Right lobe of liver (tissue), 6 donors: Measurements from ENCODE around the gene CRB3. TPM values are rescaled to one million over a fixed set of nuclear protein-coding genes. Genes with fewer than 3 reads are reported as not detected.

Source experiments
- ATAC-seq, 4 donors: fragments of 200-7000 bp; cut with Tn5 transposase; one replicate each; pipeline ENCODE4 v1.9.1; 2020; ENCODE audit warnings: mild to moderate bottlenecking in 4 of 4, moderate library complexity in 4 of 4
- DNase-seq, 3 donors: peaks; one replicate each; pipeline ENCODE4 v3.0.0-alpha.2; 2020
- H3K27ac ChIP-seq, 3 donors: fragments of 200-600 bp; one replicate each; pipeline ENCODE4 v1.8.0; 2022
- H3K27me3 ChIP-seq, 2 donors: fragments of 200-600 bp; one replicate each; pipeline ENCODE4 v1.8.0; 2022
- H3K36me3 ChIP-seq, 4 donors: fragments of 200-600 bp; sonication (generic) in 1 of 4; one replicate each; pipeline versions ENCODE4 v1.5.1 to v1.8.0; 2017 to 2022; ENCODE audit warnings: control low read depth in 1 of 4
- H3K4me1 ChIP-seq, 4 donors: fragments of 200-600 bp; sonication (generic) in 1 of 4; one replicate each; pipeline versions ENCODE4 v1.5.1 to v1.8.0; 2017 to 2022; ENCODE audit warnings: control low read depth in 1 of 4
- H3K4me3 ChIP-seq, 3 donors: fragments of 200-600 bp; one replicate each; pipeline ENCODE4 v1.8.0; 2022
- H3K9me3 ChIP-seq, 4 donors: fragments of 200-600 bp; sonication (generic) in 1 of 4; one replicate each; pipeline versions ENCODE4 v1.5.1 to v1.8.0; 2017 to 2022; ENCODE audit warnings: control low read depth in 1 of 4
- POLR2A ChIP-seq: fragments of 450-650 bp; IDR thresholded peaks from one replicate; pipeline ENCODE4 v1.6.1; 2017; ENCODE audit warnings: antibody characterized with exemption, mild to moderate bottlenecking
- WGBS: methylation state at CpG from one replicate; pipeline ENCODE4 v1.1.6; 2018; ENCODE audit warnings: low coverage, low lambda C conversion rate; ENCODE audit not compliant: insufficient coverage; ENCODE audit errors: missing lambda C conversion rate; 5-methylcytosine and 5-hydroxymethylcytosine counted together
- intact Hi-C, 2 donors: fragments of 100-400 bp; cut with DNase I; formaldehyde crosslinking; loops; one replicate each; pipeline versions ENCODE4 v1.11.2 to v1.14.1; 2022
- total RNA-seq, 6 experiments: library from RNA; depleted of rRNA in 2 of 6; stranded (reverse); fragments of >200 nt in 2 of 6; fragmentation: NEBNext Ultra II Directional in 3 of 6; extraction: Animal tissue kit (Norgen Biotek cat#: 25700) in 3 of 6; gene quantifications; one replicate each; pipeline versions ENCODE4 v1.1.0 to v1.2.4, GENCODE V29; 2016 to 2023
- TF ChIP-seq, protein P1 (sequence below), 4 donors: fragments of 200-600 bp in 3 of 4; fragments of 450-650 bp in 1 of 4; IDR thresholded peaks; one replicate each; pipeline versions ENCODE4 v1.5.1 to v1.8.0; 2016 to 2022; ENCODE audit warnings: antibody characterized with exemption in 4 of 4, mild to moderate bottlenecking in 2 of 4
- donor health status: DM: no; HTN: yes; CAD: no.
- donor health status: DM: no; HTN: no; CAD: no.
- donor health status: DM: no; HTN: no; CAD: no.
- donor health status: DM: no; HTN: yes; CAD: no.
- donor health status: DM: no; HTN: yes; CAD: no.

Gene CRB3
- total RNA-seq, 6 experiments from 2014 or later, result 20.6 to 56.1 (median 23.0) TPM

DNA sequence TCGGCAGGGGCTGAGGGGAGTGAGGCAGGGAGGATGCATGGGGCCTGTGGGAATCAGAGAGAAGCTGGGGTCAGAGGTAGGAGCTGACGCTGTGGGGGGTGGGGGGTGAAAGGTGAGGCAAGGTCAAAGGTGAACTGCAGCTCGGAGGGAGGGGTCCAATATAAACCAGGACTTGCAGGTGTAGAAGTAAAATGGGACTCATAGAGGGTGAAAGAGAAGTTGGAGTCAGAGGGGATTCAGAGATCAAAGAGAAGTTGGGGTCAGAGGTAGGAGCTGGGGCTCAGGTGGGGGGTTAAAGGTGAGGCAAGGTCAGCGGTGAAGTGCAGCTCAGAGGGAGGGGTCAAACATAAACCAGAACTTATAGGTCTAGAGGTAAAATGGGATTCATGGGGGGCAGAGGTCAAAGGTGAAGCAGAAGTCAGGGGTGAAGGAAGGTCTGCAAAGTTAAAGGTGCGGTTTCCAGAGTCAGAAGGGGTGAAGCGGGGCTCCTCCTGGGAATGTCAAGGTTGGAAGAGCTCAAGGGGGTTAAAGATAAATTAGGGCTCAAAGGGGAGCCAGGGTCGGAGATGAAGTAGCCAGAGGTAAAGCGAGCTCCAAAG is 30.5 kb downstream of the CRB3 start:
- DNase-seq, result no peak
- no peaks in the 10 kb centered on the region for H3K9me3 ChIP-seq
- no peak overlapping the region for H3K27ac ChIP-seq
- no peak for TF ChIP-seq POLR2A
- TF ChIP-seq, protein P1, sequence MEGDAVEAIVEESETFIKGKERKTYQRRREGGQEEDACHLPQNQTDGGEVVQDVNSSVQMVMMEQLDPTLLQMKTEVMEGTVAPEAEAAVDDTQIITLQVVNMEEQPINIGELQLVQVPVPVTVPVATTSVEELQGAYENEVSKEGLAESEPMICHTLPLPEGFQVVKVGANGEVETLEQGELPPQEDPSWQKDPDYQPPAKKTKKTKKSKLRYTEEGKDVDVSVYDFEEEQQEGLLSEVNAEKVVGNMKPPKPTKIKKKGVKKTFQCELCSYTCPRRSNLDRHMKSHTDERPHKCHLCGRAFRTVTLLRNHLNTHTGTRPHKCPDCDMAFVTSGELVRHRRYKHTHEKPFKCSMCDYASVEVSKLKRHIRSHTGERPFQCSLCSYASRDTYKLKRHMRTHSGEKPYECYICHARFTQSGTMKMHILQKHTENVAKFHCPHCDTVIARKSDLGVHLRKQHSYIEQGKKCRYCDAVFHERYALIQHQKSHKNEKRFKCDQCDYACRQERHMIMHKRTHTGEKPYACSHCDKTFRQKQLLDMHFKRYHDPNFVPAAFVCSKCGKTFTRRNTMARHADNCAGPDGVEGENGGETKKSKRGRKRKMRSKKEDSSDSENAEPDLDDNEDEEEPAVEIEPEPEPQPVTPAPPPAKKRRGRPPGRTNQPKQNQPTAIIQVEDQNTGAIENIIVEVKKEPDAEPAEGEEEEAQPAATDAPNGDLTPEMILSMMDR (IDR thresholded peaks at IDR 0.05), result no peak
- WGBS, result 73% methylated on average over 8 of the region's 8 CpGs
- intact Hi-C loops, result no loop called here
- no peak overlapping the region for H3K4me3 ChIP-seq
- H3K27me3 ChIP-seq, result no peaks in the 10 kb centered on the region
- H3K36me3 ChIP-seq, result no peaks in the 10 kb centered on the region
- ATAC-seq, result no peak
- H3K4me1 ChIP-seq, result no peaks in the 10 kb centered on the region

DNA sequence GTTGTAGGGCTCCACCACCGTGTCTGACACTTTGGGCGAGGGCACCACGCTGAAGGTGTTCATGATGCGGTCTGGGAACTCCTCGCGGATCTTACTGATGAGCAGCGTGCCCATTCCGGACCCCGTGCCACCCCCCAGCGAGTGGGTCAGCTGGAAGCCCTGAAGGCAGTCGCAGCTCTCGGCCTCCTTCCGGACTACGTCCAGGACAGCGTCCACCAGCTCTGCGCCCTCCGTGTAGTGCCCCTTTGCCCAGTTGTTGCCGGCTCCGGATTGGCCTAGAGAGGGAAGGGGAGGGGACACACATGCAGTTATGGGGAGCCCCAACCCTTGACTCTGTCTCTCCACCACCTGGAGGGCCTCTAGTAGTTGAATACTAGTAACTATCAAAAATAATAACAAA is 31.9 kb downstream of the CRB3 start:
- ATAC-seq, result no peak
- TF ChIP-seq POLR2A, result no peak
- TF ChIP-seq, protein P1 (IDR thresholded peaks at IDR 0.05), result no peak
- H3K27me3 ChIP-seq, result no peaks in the 10 kb centered on the region
- no peak overlapping the region for H3K27ac ChIP-seq
- H3K4me3 ChIP-seq, result no peak overlapping the region
- H3K36me3 ChIP-seq, result no peaks in the 10 kb centered on the region
- WGBS, result 90% methylated on average over 2 of the region's 19 CpGs
- H3K9me3 ChIP-seq, result no peaks in the 10 kb centered on the region
- DNase-seq, result no peak
- H3K4me1 ChIP-seq, result no peaks in the 10 kb centered on the region
- intact Hi-C loops, result no loop called here

DNA sequence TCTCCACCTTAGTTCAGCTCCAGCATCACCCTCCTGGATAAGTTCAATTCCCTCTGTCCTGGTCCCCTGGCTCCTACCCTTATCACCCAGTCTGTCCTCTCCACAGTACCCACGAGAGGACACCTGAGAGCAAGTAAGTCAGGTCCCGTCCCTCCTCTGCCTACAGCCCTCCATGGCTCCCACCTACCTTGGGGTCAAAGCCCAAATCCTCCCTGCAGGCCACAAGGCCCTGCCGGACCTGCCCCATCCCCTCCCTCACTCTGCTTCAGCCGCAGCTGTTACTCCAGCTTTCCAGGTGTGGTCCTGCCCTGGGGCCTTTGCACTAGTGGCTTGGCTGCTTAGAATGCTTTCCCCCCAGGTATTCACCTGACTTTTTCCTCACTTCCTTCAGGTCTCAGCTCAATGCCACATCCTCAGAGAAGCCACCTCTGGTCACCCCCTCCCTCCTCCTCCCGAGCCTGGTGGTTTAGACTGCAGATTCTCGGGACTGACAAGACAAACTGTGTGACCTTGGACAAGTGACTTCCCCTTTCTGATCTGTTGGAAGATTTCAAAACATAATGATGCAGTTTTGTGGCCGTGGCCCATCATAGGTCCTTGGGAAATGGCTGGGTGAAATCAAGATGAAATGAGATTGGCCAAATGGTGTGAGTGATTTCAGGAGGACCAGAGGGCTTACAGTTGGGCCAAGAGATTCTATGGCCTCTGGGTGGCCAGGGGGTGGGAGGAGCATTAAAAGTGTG is 34.4 kb downstream of the CRB3 start:
- no peak for DNase-seq
- 77% methylated on average over 7 of the region's 7 CpGs for WGBS
- H3K27me3 ChIP-seq, result peaks cover 0 to 11% of the 10 kb centered on the region in 2 donors
- H3K9me3 ChIP-seq, result no peaks in the 10 kb centered on the region
- intact Hi-C loops, result no loop called here
- TF ChIP-seq, protein P1 (IDR thresholded peaks at IDR 0.05), result no peak
- no peak for TF ChIP-seq POLR2A
- no peak for ATAC-seq
- no peak overlapping the region for H3K27ac ChIP-seq
- peaks cover 0 to 9% (median 0%) of the 10 kb centered on the region in 4 donors for H3K4me1 ChIP-seq
- H3K36me3 ChIP-seq, result no peaks in the 10 kb centered on the region
- no peak overlapping the region for H3K4me3 ChIP-seq

DNA sequence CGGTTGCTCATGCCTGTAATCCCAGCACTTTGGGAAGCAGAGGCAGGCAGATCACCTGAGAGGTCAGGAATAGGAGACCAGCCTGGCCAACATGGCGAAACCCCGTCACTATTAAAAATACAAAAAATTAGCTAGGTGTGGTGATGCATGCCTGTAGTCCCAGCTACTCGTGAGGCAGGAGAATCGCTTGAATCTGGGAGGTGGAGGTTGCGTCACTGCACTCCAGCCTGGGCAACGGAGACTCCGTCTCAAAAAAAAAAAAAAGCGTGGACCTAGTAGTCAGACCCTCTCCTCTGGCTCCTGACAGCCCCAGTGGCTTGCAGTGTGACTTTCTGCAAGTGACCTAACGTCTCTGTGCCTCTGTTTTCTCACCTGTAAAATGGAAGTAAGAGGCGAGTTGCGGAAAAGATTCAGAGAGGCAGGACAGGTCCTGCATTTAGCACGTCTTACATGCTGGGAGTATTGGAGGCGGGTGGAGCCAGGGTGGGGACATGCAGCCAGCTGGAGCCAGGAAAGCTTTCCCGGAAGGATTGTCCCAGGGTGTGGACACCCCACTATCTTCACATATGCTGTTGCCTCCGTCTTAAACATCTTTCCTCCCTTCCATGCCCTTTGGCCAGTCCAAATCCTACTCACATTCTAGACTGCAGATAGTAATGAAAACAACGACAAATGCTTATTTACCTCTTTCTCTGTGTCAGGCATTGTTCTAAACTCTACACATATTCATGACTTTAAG is 35.1 kb downstream of the CRB3 start:
- intact Hi-C loops, result no loop called here
- Histone ChIP-seq H3K27me3 (peaks cover 0 to 11% of the 10 kb centered on the region in 2 donors), H3K36me3 (no peaks in the 10 kb centered on the region), H3K4me3 (no peak overlapping the region), H3K4me1 (peaks cover 0 to 9% (median 0%) of the 10 kb centered on the region in 4 donors), H3K9me3 (no peaks in the 10 kb centered on the region), H3K27ac (no peak overlapping the region)
- 72% methylated on average over 8 of the region's 17 CpGs for WGBS
- ATAC-seq, result no peak
- TF ChIP-seq, protein P1 (IDR thresholded peaks at IDR 0.05), result no peak
- no peak for TF ChIP-seq POLR2A
- DNase-seq, result no peak
